ENCODE data around the gene ATP13A3.

ATP13A3 gene

DNA sequence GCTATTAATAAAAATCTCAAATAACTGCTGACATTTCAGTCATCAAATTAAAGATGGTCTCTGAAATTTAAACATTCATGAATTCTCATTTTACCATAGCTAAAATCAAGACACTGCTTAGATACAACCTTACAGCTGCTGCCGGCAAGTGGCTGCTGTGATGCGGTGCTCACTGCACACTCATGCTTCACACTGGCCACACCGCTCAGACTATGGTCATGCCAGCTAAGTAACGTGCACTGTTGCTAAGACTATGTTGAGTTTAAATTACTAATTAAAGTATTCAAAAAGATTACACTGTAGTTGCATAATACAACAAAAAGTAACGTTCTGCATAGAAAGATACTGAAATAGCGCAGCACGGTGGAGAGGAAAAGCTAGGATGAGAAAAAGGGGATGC is 12.1 kb downstream of the ATP13A3 start:
- no peak for DNase-seq

- no peak for DNase-seq
These were observed 14.4 kb downstream of the ATP13A3 start for GRCh38 chr3:194472290-194472920.

DNA sequence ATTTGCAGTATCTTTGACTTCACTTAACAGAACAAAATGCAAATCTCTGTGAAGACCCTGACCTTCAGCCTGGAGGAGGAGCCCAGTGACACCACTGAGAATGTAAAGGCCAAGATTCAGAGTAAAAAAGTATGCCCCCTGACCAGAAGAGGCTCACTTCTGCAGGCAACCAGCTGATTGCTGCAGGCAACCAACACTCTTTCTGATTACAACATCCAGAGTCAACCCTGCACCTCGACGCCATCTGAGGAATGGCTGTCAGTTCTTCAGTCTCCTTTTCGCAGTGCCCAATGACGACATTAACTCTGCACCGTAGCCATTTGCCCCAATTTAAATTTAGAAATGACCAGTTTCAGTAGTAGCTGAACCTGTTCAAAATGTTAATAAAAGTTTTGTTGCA is 14.9 kb downstream of the ATP13A3 start:
- no peak for DNase-seq

- no peak for DNase-seq
These were observed 16.2 kb downstream of the ATP13A3 start for GRCh38 chr3:194470615-194471014.

- no peak for DNase-seq
These were observed 16.8 kb downstream of the ATP13A3 start for GRCh38 chr3:194469977-194470376.

- DNase-seq: no peak
These were observed 18.7 kb downstream of the ATP13A3 start for GRCh38 chr3:194468086-194468485.

DNA sequence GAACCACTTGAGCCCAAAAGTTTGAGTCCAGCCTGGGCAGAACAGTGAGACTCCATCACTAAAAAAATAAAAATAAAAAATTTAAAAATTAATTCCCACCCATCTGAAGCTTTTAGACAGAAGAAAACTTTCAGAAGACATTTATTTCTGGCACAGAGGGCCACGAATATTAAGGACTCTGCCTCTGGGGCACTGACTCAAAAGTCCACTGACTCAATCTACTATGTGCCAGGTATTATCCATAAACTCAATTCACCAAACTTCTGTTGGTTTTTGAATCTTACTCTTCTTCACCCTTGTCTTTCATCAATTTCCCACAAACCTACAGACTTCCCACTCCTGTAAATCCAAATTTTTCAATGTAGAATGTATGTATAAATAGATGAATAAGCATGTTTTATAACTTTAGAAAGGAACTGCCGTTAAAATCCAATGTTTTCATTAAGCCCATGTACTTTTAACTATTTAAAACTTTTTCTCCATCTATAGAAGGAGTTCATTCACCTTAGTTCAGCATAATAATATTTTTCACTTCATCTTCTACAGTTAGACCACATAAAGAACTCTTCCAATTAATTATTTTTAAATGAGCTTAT is 19.9 kb downstream of the ATP13A3 start:
- no peak for DNase-seq

- no peak for DNase-seq
These were observed 20.8 kb downstream of the ATP13A3 start for GRCh38 chr3:194465920-194466570.

DNA sequence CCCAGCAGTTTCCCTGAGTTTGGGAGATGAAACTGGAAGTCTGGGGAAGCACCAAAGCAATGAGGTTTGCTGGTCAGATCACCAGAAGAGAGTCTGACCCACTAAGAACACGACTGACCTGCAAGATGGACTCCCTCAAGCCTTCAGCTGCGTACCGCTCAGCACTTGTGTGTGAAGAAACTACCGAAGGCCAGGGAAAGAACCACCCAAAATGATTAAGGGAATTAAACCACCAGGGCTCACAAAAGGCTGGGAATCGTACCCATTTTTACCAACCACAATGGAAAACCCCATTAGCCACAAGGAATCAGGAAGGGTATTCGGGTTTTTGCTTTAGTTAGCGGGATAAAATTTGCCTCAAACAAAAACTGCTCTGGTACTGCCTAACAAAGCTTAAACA is 21.6 kb downstream of the ATP13A3 start:
- no peak for DNase-seq

- DNase-seq: no peak
These were observed 22.1 kb downstream of the ATP13A3 start for GRCh38 chr3:194464692-194465091.

GRCh38 chr3:194462936-194463335 is 23.9 kb downstream of the ATP13A3 start:
- DNase-seq: no peak

- no peak for DNase-seq
These were observed 26.2 kb downstream of the ATP13A3 start for GRCh38 chr3:194460566-194460965.

GRCh38 chr3:194458131-194458530 is 28.7 kb downstream of the ATP13A3 start:
- DNase-seq: no peak

DNA sequence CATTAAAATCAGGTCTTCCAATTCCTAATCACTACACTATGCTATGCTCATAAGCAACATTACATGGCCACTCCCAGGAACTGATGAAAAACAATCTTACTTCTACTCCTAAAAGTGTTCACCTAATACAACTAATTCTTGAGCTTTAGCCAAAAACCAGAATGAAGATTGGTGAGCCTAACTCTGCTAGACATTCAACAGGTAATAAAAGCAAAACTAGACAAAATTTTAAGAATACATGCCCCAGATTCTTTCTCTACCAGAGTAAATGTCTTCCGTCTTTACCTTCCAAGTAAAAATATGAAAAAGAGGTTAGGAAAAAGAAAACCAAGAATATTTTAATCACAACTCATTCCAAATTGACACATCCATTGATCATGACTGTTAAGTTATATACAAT is 31.3 kb downstream of the ATP13A3 start:
- DNase-seq: no peak

DNA sequence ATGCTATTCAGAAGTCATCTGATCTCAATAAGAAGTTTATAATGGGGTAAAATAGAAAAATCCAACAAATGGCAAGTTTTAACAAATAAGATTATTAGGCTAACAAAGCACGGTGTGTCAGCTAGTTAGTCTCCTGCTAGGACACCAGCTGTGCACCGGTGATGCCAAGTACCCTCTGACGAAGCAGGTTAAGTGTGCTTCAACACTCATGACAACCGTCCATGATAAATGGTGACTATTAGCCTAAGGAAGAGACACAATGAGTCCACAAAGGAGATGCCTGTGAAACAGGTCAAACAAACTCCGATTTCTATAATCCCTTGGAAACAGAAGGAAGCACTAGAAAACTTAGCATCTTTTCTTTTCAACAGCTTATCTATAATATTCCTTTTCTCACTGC is 36.5 kb downstream of the ATP13A3 start:
- no peak for DNase-seq

DNA sequence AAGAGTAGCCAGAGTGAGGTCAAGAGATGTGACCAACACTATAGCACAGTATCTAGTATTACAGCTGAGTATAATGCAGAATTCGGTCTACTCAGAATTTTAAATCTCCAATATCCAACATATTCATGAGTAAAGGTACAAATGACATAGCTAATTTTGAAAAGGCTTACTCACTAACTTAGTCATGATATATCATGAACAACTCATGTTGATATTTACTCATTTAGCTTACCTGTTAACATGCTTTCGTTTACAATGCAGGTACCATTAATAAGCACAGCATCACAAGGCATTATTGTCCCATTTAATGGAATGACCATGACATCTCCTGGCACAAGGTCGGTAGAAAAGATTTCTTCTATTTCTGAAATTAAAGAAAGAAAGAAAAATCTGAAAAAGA is 36.9 kb downstream of the ATP13A3 start:
- DNase-seq: no peak

GRCh38 chr3:194447657-194448056 is 39.1 kb downstream of the ATP13A3 start:
- no peak for DNase-seq

DNA sequence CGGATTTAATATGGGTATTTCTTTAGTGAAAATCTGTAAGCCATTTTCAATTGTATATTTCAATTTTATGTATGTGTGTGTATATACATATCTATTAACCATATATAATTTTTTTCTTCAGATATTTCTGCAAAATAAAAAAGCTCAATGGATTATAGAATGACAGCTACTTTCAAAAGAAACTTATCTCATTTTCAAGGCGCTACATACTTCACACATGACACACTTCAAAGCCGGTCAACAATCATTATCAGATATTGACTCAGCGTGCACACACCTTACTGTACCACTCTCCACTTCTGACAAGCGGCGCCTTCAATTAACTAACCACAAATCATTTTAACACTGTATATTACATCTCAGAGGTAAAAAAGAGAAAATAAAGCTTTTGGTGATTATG is 39.6 kb downstream of the ATP13A3 start:
- DNase-seq: no peak

- no peak for DNase-seq
These were observed 40.0 kb downstream of the ATP13A3 start for GRCh38 chr3:194446754-194447153.

GRCh38 chr3:194446172-194446571 is 40.6 kb downstream of the ATP13A3 start:
- no peak for DNase-seq

- DNase-seq: no peak
These were observed 42.9 kb downstream of the ATP13A3 start for GRCh38 chr3:194443901-194444300.

DNA sequence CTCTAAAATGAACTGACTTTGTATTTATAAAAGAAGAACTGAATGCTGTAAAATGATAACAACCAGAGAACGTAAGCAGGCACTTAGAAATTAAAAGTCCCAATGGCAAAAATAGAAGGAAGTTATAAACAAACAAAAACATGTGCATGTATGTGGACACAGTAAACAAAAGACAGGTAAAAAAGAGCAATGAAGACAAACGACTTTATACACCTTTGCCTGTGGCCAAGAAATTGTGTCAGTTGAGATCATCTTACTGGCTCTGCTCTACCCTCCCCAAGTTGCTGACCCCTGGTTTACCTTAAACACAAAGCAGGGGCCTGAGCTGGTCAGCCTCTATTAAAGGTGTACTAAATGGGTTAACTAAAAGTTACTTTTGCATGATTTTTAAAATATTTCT is 46.0 kb downstream of the ATP13A3 start:
- no peak for DNase-seq

DNA sequence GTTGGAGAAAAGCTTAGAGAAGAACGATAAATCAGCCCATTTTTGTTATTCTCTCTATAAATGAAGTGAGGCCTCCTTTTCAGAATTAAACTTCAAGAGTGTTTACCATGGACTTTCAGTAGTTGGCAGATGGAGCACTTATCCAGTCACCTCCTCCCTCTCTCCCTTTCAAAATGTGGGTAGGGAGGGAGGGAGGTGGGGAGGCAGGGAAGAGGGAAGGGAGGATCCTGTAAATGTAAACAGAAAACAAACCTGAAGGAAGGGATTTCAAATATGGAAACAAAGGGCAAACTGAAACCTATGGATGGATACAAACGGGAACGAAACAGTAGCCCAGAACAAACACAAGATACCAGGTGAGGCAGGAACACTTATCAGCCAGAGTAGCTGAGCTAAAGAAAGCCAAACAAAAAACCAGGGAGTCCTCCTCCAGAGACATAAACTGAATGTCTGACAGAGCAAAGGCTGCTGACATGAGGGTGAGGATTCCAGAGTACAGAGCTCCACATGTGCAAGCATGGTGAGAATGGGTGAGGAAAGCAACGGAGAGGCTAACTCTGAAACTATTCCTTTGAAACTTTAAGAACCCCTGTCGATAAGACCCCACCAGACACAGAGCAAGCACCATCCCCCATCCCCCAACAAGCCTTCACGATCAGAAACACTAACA is 46.8 kb downstream of the ATP13A3 start:
- DNase-seq: no peak

DNA sequence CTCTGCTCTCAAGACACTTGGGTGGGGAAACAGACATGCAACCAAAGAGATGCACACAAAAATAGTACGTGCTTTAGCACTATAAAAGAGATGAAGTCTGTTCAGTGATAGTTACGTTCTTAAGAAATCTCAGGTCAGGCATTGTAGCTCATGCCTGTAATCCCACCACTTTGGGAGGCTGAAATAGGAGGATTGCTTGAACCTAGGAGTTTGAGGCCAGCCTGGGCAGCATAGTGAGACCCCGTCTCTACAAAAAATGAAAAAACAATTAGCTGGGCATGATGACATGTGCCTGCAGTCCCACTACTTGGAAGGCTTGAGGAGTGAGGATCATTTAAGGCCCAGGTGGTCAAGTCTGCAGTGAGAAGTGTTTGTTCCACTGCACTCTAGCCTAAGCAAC is 52.3 kb downstream of the ATP13A3 start:
- no peak for DNase-seq

Data from activated CD8-positive, alpha-beta memory T cell treated with anti-CD3 and anti-CD28 coated beads, Interleukin-2, amount 50 U/mL, for 48 hours (primary cell).